HTERT RPE-1 (cell line): ENCODE measurements around the gene CNPY4.
"Not testable (repeated sequence)": the region's sequence is repeated elsewhere in the genome, so short reads cannot be mapped to it uniquely, and the experiment has no call there.

ENCODE experiments used
- in situ Hi-C: fragments of 300-500 bp; cut with MboI; formaldehyde crosslinking; loops from 4 replicates; pipeline ENCODE4 v1.14.3; 2020; ENCODE audit warnings: low sequenced_read_pairs

CNPY4 gene

GRCh38 chr7:100146350-100146749 lies 26.9 kb downstream of the CNPY4 start:
- in situ Hi-C loops, result not testable (repeated sequence)

- in situ Hi-C loops, result no loop called here
Measured at GRCh38 chr7:100147278-100147677, 27.8 kb downstream of the CNPY4 start.

GRCh38 chr7:100148225-100148558 lies 28.8 kb downstream of the CNPY4 start:
- in situ Hi-C loops, result no loop called here

- in situ Hi-C loops, result no loop called here
Measured at GRCh38 chr7:100148559-100149328, 29.3 kb downstream of the CNPY4 start, which contains the start of gene LAMTOR4. TSS of gene LAMTOR4 (plus strand) at chr7:100148918. CDS start at chr7:100148973, 55 bp downstream.

- in situ Hi-C loops, result no loop called here
Measured at GRCh38 chr7:100152404-100152803, 33.0 kb downstream of the CNPY4 start.

GRCh38 chr7:100152937-100153666 lies 33.7 kb downstream of the CNPY4 start:
- in situ Hi-C loops, result no loop called here

- in situ Hi-C loops, result no loop called here
Measured at GRCh38 chr7:100153708-100154535, 34.5 kb downstream of the CNPY4 start.

GRCh38 chr7:100154651-100155491 lies 35.4 kb downstream of the CNPY4 start:
- in situ Hi-C loops, result no loop called here

GRCh38 chr7:100155553-100156317 lies 36.3 kb downstream of the CNPY4 start:
- in situ Hi-C loops, result no loop called here

- in situ Hi-C loops, result no loop called here
Measured at GRCh38 chr7:100156331-100157068, 37.1 kb downstream of the CNPY4 start.

GRCh38 chr7:100157069-100157333 lies 37.6 kb downstream of the CNPY4 start:
- in situ Hi-C loops, result no loop called here

- in situ Hi-C loops, result no loop called here
Measured at GRCh38 chr7:100157334-100158228, 38.1 kb downstream of the CNPY4 start.

- in situ Hi-C loops, result no loop called here
Measured at GRCh38 chr7:100158229-100159098, 39.0 kb downstream of the CNPY4 start, which contains the start of gene TRAPPC14. TSS of gene TRAPPC14 (minus strand) at chr7:100158723. CDS start at chr7:100158499, 224 bp downstream.

GRCh38 chr7:100159099-100159623 lies 39.7 kb downstream of the CNPY4 start:
- in situ Hi-C loops, result no loop called here

GRCh38 chr7:100160067-100160466 lies 40.6 kb downstream of the CNPY4 start:
- in situ Hi-C loops, result no loop called here

GRCh38 chr7:100163006-100163531 lies 43.6 kb downstream of the CNPY4 start:
- in situ Hi-C loops, result no loop called here

GRCh38 chr7:100163871-100164270 lies 44.4 kb downstream of the CNPY4 start:
- in situ Hi-C loops, result no loop called here
